Transverse colon (tissue), 4 donors: ENCODE data around the gene CLDN5.

Source experiments
- CTCF ChIP-seq, 5 experiments: fragments of 200-600 bp in 3 of 5; fragments of 450-650 bp in 2 of 5; sonication (generic) in 3 of 5; IDR thresholded peaks; 1 replicate in 2 of 5; 2 replicates in 3 of 5; pipeline ENCODE4 v1.5.1; 2016 to 2017; ENCODE audit warnings: antibody characterized with exemption in 5 of 5, inconsistent platforms in 3 of 5, mild to moderate bottlenecking in 2 of 5, moderate library complexity in 1 of 5
- EP300 ChIP-seq: sonication (generic); formaldehyde crosslinking; IDR thresholded peaks from one replicate; pipeline ENCODE4 v1.6.1; 2017; ENCODE audit warnings: antibody characterized with exemption, low read depth
- POLR2A ChIP-seq: fragments of 450-650 bp; IDR thresholded peaks from one replicate; pipeline ENCODE4 v1.6.1; 2016; ENCODE audit warnings: antibody characterized with exemption, mild to moderate bottlenecking, moderate library complexity
- POLR2AphosphoS5 ChIP-seq, 3 donors: sonication (generic); formaldehyde crosslinking; IDR thresholded peaks; one replicate each; pipeline ENCODE4 v1.6.1; 2016; ENCODE audit warnings: antibody characterized with exemption in 3 of 3

- TF ChIP-seq CTCF (IDR thresholded peaks at IDR 0.05) (no peak), POLR2A (no peak), POLR2AphosphoS5 (IDR thresholded peaks at IDR 0.05) (no peak), EP300 (no peak)
Observed at GRCh38 chr22:19571995-19572394, 47.8 kb upstream of the CLDN5 start.
